ENCODE results near the gene ITPR3. TPM values are rescaled to one million over a fixed set of nuclear protein-coding genes. Genes with fewer than 3 reads are reported as not detected.

ITPR3 gene
- total RNA-seq, 4 donors from 2014 or later: 76.8 to 101 (median 93.9) TPM

DNA sequence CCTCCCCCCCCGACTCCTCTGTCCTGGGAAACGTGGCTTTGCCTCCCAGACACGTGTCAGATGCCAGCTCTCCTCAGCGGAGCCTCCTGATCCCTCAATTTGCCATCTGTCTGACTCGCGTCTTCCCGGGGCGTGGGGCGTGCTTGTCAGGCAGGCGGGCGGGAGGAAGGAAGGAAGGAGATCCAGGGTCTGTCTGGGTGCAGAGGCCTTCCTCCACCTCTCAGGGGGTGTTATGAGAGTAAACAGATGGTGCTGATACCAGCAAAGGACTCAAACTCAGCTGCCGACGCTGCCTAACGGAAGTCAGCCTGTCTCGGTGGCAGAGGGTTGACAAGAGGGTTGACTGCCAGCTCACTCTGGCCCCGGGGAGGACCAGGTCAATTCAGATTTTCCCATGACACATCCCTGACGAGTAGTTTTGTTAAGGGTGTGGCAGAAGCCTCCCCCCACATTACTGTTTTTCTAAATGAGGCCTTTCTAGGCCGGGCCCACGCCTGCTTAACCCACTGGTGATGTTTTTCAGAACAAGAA, 73.3 kb downstream of the ITPR3 start:
- Histone ChIP-seq H3K9me3 (no peaks in the 10 kb centered on the region), H3K27ac (peak overlapping the region in 3 of 4 donors; percentile 68 to 83 (median 73)), H3K4me1 (peaks cover 0 to 90% (median 55%) of the 10 kb centered on the region in 4 donors), H3K36me3 (peaks cover 0 to 88% (median 12%) of the 10 kb centered on the region in 3 donors), H3K27me3 (no peaks in the 10 kb centered on the region), H3K4me3 (no peak overlapping the region)
- 49 to 50% methylated on average over 19 of the region's 19 CpGs for WGBS, 2 donors
- DNase-seq (ENCODE audit: low spot score in 2 of 2): no peak
- TF ChIP-seq, protein P1, sequence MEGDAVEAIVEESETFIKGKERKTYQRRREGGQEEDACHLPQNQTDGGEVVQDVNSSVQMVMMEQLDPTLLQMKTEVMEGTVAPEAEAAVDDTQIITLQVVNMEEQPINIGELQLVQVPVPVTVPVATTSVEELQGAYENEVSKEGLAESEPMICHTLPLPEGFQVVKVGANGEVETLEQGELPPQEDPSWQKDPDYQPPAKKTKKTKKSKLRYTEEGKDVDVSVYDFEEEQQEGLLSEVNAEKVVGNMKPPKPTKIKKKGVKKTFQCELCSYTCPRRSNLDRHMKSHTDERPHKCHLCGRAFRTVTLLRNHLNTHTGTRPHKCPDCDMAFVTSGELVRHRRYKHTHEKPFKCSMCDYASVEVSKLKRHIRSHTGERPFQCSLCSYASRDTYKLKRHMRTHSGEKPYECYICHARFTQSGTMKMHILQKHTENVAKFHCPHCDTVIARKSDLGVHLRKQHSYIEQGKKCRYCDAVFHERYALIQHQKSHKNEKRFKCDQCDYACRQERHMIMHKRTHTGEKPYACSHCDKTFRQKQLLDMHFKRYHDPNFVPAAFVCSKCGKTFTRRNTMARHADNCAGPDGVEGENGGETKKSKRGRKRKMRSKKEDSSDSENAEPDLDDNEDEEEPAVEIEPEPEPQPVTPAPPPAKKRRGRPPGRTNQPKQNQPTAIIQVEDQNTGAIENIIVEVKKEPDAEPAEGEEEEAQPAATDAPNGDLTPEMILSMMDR (IDR thresholded peaks at IDR 0.05): no peak
- TF ChIP-seq EP300 (IDR thresholded peaks at IDR 0.05) (no peak), POLR2A (IDR thresholded peaks at IDR 0.05) (no peak)

DNA sequence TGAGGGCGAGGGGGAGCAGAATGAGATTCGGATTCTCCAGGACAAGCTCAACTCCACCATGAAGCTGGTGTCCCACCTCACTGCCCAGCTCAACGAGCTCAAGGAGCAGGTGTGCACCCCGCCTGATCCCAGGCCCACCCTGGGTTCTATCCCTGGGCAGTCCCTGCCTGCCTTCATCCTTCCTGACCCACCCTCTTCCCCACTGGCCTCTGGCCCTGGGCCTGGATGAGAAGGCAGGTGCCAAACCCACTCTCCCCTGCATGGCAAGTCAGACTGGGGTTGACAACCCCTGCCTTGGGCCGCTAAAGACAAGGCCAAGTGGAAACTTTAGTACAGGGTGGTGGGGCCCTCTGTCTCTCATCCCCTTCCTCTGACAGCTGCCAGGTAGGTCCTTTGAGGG, 73.9 kb downstream of the ITPR3 start:
- 69 to 76% methylated on average over 5 of the region's 5 CpGs for WGBS, 2 donors
- H3K9me3 ChIP-seq: no peaks in the 10 kb centered on the region
- H3K27me3 ChIP-seq: no peaks in the 10 kb centered on the region
- peaks cover 0 to 91% (median 56%) of the 10 kb centered on the region in 4 donors for H3K4me1 ChIP-seq
- H3K36me3 ChIP-seq: peaks cover 0 to 83% (median 9%) of the 10 kb centered on the region in 3 donors
- H3K4me3 ChIP-seq: no peak overlapping the region
- peak overlapping the region in 3 of 4 donors; percentile 68 to 83 (median 73) for H3K27ac ChIP-seq
- TF ChIP-seq POLR2A (IDR thresholded peaks at IDR 0.05): no peak
- TF ChIP-seq, protein P1 (IDR thresholded peaks at IDR 0.05): no peak
- no peak for TF ChIP-seq EP300 (IDR thresholded peaks at IDR 0.05)
- DNase-seq (ENCODE audit: low spot score in 2 of 2): no peak

DNA sequence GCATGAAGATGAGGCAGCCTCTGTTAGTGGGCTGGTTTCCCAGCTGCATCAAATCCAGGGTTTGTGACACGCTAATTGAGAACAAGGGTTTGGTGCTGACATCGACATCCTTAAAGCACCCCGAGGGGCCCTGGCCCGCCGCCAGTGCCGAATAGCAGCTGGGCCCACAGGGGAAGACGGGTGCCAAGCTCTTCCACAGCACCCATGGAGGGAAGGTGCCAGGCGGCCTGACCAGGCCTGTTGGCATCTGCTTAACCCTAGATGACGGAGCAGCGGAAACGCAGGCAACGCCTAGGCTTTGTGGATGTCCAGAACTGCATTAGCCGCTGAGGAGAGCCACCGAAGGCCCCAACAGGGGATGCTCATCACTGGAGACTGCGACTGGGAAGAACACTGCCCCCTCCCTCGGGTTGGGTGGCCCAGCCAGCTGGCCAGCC, 74.3 kb downstream of the ITPR3 start:
- WGBS, 2 donors: 80 to 81% methylated on average over 4 to 16 of the region's 16 CpGs
- Histone ChIP-seq H3K4me3 (no peak overlapping the region), H3K4me1 (peaks cover 0 to 91% (median 59%) of the 10 kb centered on the region in 4 donors), H3K27ac (peak overlapping the region in 3 of 4 donors; percentile 9 to 83 (median 73)), H3K9me3 (no peaks in the 10 kb centered on the region), H3K36me3 (peaks cover 0 to 78% (median 9%) of the 10 kb centered on the region in 3 donors), H3K27me3 (no peaks in the 10 kb centered on the region)
- DNase-seq (ENCODE audit: low spot score in 2 of 2): no peak
- TF ChIP-seq, protein P1 (IDR thresholded peaks at IDR 0.05): no peak
- no peak for TF ChIP-seq POLR2A (IDR thresholded peaks at IDR 0.05)
- no peak for TF ChIP-seq EP300 (IDR thresholded peaks at IDR 0.05)

DNA sequence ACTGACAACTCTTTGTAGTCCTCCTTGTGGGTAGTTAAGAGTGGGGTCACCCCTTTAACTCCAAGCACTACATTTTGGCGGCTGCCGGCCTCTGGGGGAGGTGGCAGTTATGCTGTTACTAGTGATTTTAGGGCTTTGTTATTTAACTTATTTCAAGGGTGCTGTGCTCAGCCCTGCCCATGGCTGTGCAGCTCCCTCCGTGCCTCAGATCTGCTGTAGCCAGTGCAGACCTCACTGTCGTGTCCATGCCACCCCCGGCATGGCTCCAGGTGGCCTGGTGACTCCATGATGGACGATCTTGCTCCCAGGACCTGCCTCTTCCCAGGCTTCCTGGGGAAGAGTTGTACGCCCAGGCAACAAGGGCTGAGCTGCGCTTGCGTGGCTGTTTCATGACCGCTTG, 75.0 kb downstream of the ITPR3 start:
- H3K27me3 ChIP-seq: no peaks in the 10 kb centered on the region

More for the DNA sequence above, 75.0 kb downstream of the ITPR3 start:
- TF ChIP-seq, protein P1 (IDR thresholded peaks at IDR 0.05): no peak
- TF ChIP-seq POLR2A (IDR thresholded peaks at IDR 0.05) (no peak), EP300 (IDR thresholded peaks at IDR 0.05) (no peak)
- 80 to 82% methylated on average over 10 of the region's 10 CpGs for WGBS, 2 donors
- DNase-seq (ENCODE audit: low spot score in 2 of 2): no peak
- peaks cover 0 to 72% (median 9%) of the 10 kb centered on the region in 3 donors for H3K36me3 ChIP-seq
- H3K4me3 ChIP-seq: no peak overlapping the region
- peaks cover 0 to 97% (median 60%) of the 10 kb centered on the region in 4 donors for H3K4me1 ChIP-seq
- peak overlapping the region in 3 of 4 donors; percentile 54 to 83 (median 73) for H3K27ac ChIP-seq
- no peaks in the 10 kb centered on the region for H3K9me3 ChIP-seq
